HEK293 (cell line): ENCODE data around the gene AKAP8.

Experiments
- GFI1B ChIP-seq: fragments of 450-650 bp; formaldehyde crosslinking; IDR thresholded peaks from 2 replicates; pipeline ENCODE4 v1.5.1; 2016; ENCODE audit warnings: missing biosample characterization, missing genetic modification characterization
- IKZF3 ChIP-seq: fragments of 450-650 bp; IDR thresholded peaks from 2 replicates; pipeline ENCODE4 v1.5.0; 2018; ENCODE audit warnings: missing biosample characterization, mild to moderate bottlenecking, missing genetic modification characterization, moderate library complexity
- PBX3 ChIP-seq: sonication (generic); formaldehyde crosslinking; IDR thresholded peaks from 2 replicates; pipeline ENCODE4 v1.8.1; 2022; ENCODE audit warnings: mild to moderate bottlenecking, moderate library complexity, missing genetic modification reagents
- PRDM2 ChIP-seq: fragments of 450-650 bp; formaldehyde crosslinking; IDR thresholded peaks from 2 replicates; pipeline ENCODE4 v1.5.1; 2016; ENCODE audit warnings: missing biosample characterization, missing genetic modification characterization, borderline replicate concordance
- ZBTB10 ChIP-seq: fragments of 450-650 bp; formaldehyde crosslinking; IDR thresholded peaks from 2 replicates; pipeline ENCODE4 v1.5.1; 2016; ENCODE audit warnings: missing biosample characterization, missing genetic modification characterization
- ZBTB26 ChIP-seq: fragments of 450-650 bp; formaldehyde crosslinking; optimal IDR thresholded peaks from 2 replicates; pipeline ENCODE3; 2016; ENCODE audit warnings: missing biosample characterization, mild to moderate bottlenecking, missing genetic modification characterization
- ZBTB48 ChIP-seq: fragments of 450-650 bp; formaldehyde crosslinking; IDR thresholded peaks from 2 replicates; pipeline ENCODE4 v1.5.1; 2016; ENCODE audit warnings: missing biosample characterization, missing genetic modification characterization
- ZFP37 ChIP-seq: fragments of 450-650 bp; formaldehyde crosslinking; IDR thresholded peaks from 2 replicates; pipeline ENCODE4 v1.5.1; 2016; ENCODE audit warnings: missing biosample characterization, missing genetic modification characterization
- ZNF174 ChIP-seq: fragments of 450-650 bp; formaldehyde crosslinking; IDR thresholded peaks from 2 replicates; pipeline ENCODE4 v1.5.0; 2017; ENCODE audit warnings: missing biosample characterization, mild to moderate bottlenecking, missing genetic modification characterization
- ZNF184 ChIP-seq: fragments of 450-650 bp; IDR thresholded peaks from 2 replicates; pipeline ENCODE4 v1.5.1; 2018; ENCODE audit warnings: missing biosample characterization, mild to moderate bottlenecking, missing genetic modification characterization
- ZNF26 ChIP-seq: fragments of 450-650 bp; formaldehyde crosslinking; IDR thresholded peaks from 2 replicates; pipeline ENCODE4 v1.5.1; 2016; ENCODE audit warnings: missing biosample characterization, missing genetic modification characterization
- ZNF292 ChIP-seq: fragments of 450-650 bp; formaldehyde crosslinking; IDR thresholded peaks from 2 replicates; pipeline ENCODE4 v1.5.1; 2016; ENCODE audit warnings: low read depth, missing biosample characterization, missing genetic modification characterization, borderline replicate concordance
- ZNF423 ChIP-seq: fragments of 450-650 bp; formaldehyde crosslinking; IDR thresholded peaks from 2 replicates; pipeline ENCODE4 v1.5.1; 2016; ENCODE audit warnings: missing biosample characterization, missing genetic modification characterization
- ZNF426 ChIP-seq: fragments of 450-650 bp; formaldehyde crosslinking; IDR thresholded peaks from 2 replicates; pipeline ENCODE4 v1.5.1; 2017; ENCODE audit warnings: missing biosample characterization, missing genetic modification characterization, mild to moderate bottlenecking, inconsistent platforms, moderate library complexity
- ZNF521 ChIP-seq: fragments of 450-650 bp; formaldehyde crosslinking; IDR thresholded peaks from 2 replicates; pipeline ENCODE4 v1.5.1; 2017; ENCODE audit warnings: missing biosample characterization, mild to moderate bottlenecking, missing genetic modification characterization
- ZNF549 ChIP-seq: fragments of 450-650 bp; IDR thresholded peaks from 2 replicates; pipeline ENCODE4 v1.5.1; 2018; ENCODE audit warnings: missing biosample characterization, missing genetic modification characterization, mild to moderate bottlenecking, inconsistent platforms, moderate library complexity
- ZNF555 ChIP-seq: fragments of 450-650 bp; formaldehyde crosslinking; conservative IDR thresholded peaks from 2 replicates; pipeline ENCODE4 v1.5.1; 2017; ENCODE audit warnings: missing biosample characterization, mild to moderate bottlenecking, missing genetic modification characterization, inconsistent platforms
- ZNF621 ChIP-seq: fragments of 450-650 bp; formaldehyde crosslinking; IDR thresholded peaks from 2 replicates; pipeline ENCODE4 v1.5.1; 2017; ENCODE audit warnings: missing biosample characterization, missing genetic modification characterization
- ZNF624 ChIP-seq: fragments of 450-650 bp; formaldehyde crosslinking; IDR thresholded peaks from 2 replicates; pipeline ENCODE4 v1.5.1; 2017; ENCODE audit warnings: missing biosample characterization, missing genetic modification characterization
- ZNF777 ChIP-seq: fragments of 450-650 bp; formaldehyde crosslinking; IDR thresholded peaks from 2 replicates; pipeline ENCODE4 v1.5.1; 2017; ENCODE audit warnings: missing biosample characterization, missing genetic modification characterization, borderline replicate concordance
- TF ChIP-seq, protein P1 (sequence below): fragments of 450-650 bp; formaldehyde crosslinking; IDR thresholded peaks from 2 replicates; pipeline ENCODE4 v1.5.1; 2016; ENCODE audit warnings: missing biosample characterization, missing genetic modification characterization, borderline replicate concordance
- TF ChIP-seq, protein P2 (sequence below): fragments of 450-650 bp; formaldehyde crosslinking; IDR thresholded peaks from 2 replicates; pipeline ENCODE4 v1.5.1; 2016; ENCODE audit warnings: missing biosample characterization, missing genetic modification characterization, low read depth

The AKAP8 gene

DNA sequence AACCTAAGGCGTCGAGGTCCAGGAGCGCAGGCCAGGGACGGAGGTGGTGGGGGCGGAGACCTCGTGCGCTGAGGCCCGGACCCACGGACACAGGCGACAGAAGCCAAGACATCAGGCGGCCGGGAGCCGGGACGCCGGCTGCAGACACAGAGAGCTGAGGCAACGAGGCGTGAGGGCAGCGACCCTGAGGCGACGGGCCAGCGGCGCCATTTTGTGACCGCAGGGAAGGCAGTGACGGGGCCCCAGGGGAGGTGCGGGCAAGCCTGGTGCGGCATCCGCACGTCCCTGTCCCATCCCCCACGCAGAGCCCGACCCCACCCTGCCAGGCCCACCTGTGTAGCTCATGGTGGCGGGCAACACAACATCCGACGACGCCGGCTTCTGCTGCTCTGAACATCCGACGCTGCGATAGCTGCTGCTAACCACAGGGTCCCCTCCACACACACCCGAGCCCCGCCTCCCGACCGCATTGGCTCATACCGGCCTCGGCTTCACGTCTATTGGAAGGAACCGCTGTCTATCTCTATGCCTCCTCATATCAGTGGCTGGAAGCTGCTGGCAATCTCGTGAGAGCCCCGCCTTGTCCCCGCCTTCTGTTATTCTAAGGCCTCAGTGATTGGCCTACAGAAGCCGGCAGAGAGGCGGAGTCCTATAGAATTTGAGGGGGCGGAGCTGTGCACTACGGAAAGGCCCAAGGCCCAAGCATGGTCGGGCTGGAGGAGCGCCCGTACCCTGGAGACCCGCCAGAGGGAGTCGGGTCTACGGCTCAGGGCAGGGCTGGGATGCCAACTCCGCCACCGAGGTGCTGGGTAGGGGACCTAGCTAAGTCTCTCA lies 39.2 kb upstream of the AKAP8 start, which contains the start of gene AKAP8L (continued):
- no peak for TF ChIP-seq IKZF3 (tag by site-specific recombination)
- no peak for TF ChIP-seq ZNF549
- TF ChIP-seq ZNF521, result no peak
- peak; percentile 37 for TF ChIP-seq ZBTB26 (tag by site-specific recombination)
- TF ChIP-seq ZNF624, result no peak
- TF ChIP-seq ZFP37, result peak; percentile 97
- TF ChIP-seq ZNF423 (tag by site-specific recombination), result no peak
- no peak for TF ChIP-seq ZNF426 (tag by site-specific recombination)
- TF ChIP-seq ZNF184, result no peak
- no peak for TF ChIP-seq ZNF26 (tag by site-specific recombination)
- peak; percentile 67; the same call in 1 of the 2 replicates for TF ChIP-seq ZBTB10
- TF ChIP-seq, protein P1, sequence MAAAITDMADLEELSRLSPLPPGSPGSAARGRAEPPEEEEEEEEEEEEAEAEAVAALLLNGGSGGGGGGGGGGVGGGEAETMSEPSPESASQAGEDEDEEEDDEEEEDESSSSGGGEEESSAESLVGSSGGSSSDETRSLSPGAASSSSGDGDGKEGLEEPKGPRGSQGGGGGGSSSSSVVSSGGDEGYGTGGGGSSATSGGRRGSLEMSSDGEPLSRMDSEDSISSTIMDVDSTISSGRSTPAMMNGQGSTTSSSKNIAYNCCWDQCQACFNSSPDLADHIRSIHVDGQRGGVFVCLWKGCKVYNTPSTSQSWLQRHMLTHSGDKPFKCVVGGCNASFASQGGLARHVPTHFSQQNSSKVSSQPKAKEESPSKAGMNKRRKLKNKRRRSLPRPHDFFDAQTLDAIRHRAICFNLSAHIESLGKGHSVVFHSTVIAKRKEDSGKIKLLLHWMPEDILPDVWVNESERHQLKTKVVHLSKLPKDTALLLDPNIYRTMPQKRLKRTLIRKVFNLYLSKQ (tag by site-specific recombination), result peak; percentile 60; the same call in 1 of the 2 replicates
- 0 out of 2 replicates have a peak, but pooled peaks have one; percentile 9 for TF ChIP-seq GFI1B (tag by site-specific recombination)
- TF ChIP-seq ZNF621 (tag by site-specific recombination), result no peak
- TF ChIP-seq ZNF555 (tag by site-specific recombination), result no peak
- TF ChIP-seq, protein P2, sequence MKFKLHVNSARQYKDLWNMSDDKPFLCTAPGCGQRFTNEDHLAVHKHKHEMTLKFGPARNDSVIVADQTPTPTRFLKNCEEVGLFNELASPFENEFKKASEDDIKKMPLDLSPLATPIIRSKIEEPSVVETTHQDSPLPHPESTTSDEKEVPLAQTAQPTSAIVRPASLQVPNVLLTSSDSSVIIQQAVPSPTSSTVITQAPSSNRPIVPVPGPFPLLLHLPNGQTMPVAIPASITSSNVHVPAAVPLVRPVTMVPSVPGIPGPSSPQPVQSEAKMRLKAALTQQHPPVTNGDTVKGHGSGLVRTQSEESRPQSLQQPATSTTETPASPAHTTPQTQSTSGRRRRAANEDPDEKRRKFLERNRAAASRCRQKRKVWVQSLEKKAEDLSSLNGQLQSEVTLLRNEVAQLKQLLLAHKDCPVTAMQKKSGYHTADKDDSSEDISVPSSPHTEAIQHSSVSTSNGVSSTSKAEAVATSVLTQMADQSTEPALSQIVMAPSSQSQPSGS (tag by site-specific recombination), result no peak
- TF ChIP-seq ZNF292 (tag by site-specific recombination), result no peak
- no peak for TF ChIP-seq ZNF174 (tag by site-specific recombination)
- no peak for TF ChIP-seq PRDM2
- peak; percentile 67; the same call in 1 of the 2 replicates for TF ChIP-seq ZNF777 (tag by site-specific recombination)
- peak; percentile 97 for TF ChIP-seq PBX3
- peak; percentile 62 for TF ChIP-seq ZBTB48 (tag by site-specific recombination)
